Measurements from ENCODE around the gene RFPL4AL1.
A peak's percentile ranks its signal among the peaks of the same experiment; 100 is the strongest.
"Not testable (repeated sequence)": the region's sequence is repeated elsewhere in the genome, so short reads cannot be mapped to it uniquely, and the experiment has no call there.

The RFPL4AL1 gene

GRCh38 chr19:55753401-55753800 lies 15.5 kb upstream of the RFPL4AL1 start:
- no peak overlapping the region for H3K4me3 ChIP-seq (ENCODE audit: low read depth, low read length)
- DNase-seq (ENCODE audit: low read depth): no peak
- TF ChIP-seq POLR2A (IDR thresholded peaks at IDR 0.05; ENCODE audit: extremely low read depth, insufficient read length) (no peak), MYC (IDR thresholded peaks at IDR 0.05; ENCODE audit: low read depth, low read length) (no peak), MAX (IDR thresholded peaks at IDR 0.05; ENCODE audit: low read depth, low read length) (no peak)
- TF ChIP-seq, protein P1, sequence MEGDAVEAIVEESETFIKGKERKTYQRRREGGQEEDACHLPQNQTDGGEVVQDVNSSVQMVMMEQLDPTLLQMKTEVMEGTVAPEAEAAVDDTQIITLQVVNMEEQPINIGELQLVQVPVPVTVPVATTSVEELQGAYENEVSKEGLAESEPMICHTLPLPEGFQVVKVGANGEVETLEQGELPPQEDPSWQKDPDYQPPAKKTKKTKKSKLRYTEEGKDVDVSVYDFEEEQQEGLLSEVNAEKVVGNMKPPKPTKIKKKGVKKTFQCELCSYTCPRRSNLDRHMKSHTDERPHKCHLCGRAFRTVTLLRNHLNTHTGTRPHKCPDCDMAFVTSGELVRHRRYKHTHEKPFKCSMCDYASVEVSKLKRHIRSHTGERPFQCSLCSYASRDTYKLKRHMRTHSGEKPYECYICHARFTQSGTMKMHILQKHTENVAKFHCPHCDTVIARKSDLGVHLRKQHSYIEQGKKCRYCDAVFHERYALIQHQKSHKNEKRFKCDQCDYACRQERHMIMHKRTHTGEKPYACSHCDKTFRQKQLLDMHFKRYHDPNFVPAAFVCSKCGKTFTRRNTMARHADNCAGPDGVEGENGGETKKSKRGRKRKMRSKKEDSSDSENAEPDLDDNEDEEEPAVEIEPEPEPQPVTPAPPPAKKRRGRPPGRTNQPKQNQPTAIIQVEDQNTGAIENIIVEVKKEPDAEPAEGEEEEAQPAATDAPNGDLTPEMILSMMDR (IDR thresholded peaks at IDR 0.05; ENCODE audit: low read depth, low read length): no peak

DNA sequence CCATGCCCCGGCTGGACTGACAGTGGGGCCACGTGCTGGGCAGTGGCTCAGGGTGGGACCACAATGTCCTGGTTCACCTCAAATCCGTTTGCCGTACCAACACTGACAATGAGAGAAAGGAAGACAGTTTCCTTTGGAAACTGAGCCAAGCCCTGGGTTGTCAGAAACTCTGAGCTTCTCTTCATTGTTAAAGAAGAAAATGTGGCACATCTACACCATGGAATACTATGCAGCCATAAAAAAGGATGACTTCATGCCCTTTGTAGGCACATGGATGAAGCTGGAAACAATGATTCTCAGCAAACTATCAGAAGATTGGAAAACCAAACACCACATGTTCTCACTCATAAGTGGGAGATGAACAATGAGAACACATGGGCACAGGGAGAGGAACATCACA lies 12.1 kb upstream of the RFPL4AL1 start:
- H3K4me3 ChIP-seq (ENCODE audit: low read depth, low read length); DNase-seq (ENCODE audit: low read depth): not testable (repeated sequence)

DNA sequence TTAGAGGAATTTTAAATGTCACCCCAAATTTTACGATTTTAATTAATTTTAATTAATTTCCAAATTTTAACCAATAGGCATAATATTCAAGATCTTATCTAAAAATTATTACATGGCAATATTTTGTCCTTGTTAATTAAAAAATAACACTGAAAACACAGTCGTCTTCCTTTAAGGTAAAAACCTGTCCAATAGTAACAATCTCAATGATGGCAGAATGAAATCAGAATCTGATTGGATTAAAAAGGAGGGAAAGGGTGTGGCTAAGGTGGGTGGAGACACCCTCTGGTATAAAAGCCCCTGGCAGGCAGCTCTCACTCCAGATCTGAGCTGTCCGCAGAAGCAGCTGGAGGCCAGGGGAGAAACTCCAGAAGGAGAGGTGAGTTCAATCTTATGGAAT lies 10.1 kb upstream of the RFPL4AL1 start, which contains the start of gene RFPL4A:
TSS of gene RFPL4A (plus strand) at position 301 of the 400 bp plus-strand sequence. CDS start 2,704 bp downstream, outside the sequence.
- not testable (repeated sequence) for DNase-seq (ENCODE audit: low read depth); H3K4me3 ChIP-seq (ENCODE audit: low read depth, low read length)

DNA sequence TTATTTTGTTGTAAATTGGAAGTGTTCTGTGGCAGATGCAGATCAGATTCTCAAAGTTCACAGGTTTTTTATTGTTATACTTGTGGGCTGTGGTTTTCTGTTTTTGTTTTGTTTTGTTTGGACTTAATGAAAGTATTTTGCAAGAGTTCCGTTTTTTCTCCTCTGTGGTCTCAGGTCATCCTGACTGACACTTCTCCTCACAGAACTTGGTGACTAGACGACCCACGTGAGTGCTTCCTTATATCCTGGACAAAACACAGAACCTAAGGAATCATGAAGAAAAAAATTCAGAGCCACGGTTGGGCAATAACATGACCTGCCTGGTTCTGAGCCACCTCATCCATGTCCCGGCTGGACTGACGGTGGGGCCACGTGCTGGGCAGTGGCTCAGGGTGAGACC lies 2.5 kb upstream of the RFPL4AL1 start:
- H3K4me3 ChIP-seq (ENCODE audit: low read depth, low read length): no peak overlapping the region
- TF ChIP-seq POLR2A (IDR thresholded peaks at IDR 0.05; ENCODE audit: extremely low read depth, insufficient read length): no peak
- DNase-seq (ENCODE audit: low read depth): peak; percentile 26

GRCh38 chr19:55769632-55770031 lies 714 bp downstream of the RFPL4AL1 start:
- not testable (repeated sequence) for H3K4me3 ChIP-seq (ENCODE audit: low read depth, low read length); DNase-seq (ENCODE audit: low read depth)

- no peak overlapping the region for H3K4me3 ChIP-seq (ENCODE audit: low read depth, low read length)
- TF ChIP-seq MAX (IDR thresholded peaks at IDR 0.05; ENCODE audit: low read depth, low read length) (no peak), POLR2A (IDR thresholded peaks at IDR 0.05; ENCODE audit: extremely low read depth, insufficient read length) (no peak), MYC (IDR thresholded peaks at IDR 0.05; ENCODE audit: low read depth, low read length) (no peak)
- TF ChIP-seq, protein P1 (IDR thresholded peaks at IDR 0.05; ENCODE audit: low read depth, low read length): peak; percentile 35
- DNase-seq (ENCODE audit: low read depth): peak; percentile 9
Observed at GRCh38 chr19:55777528-55777927, 8.6 kb downstream of the RFPL4AL1 start.

DNA sequence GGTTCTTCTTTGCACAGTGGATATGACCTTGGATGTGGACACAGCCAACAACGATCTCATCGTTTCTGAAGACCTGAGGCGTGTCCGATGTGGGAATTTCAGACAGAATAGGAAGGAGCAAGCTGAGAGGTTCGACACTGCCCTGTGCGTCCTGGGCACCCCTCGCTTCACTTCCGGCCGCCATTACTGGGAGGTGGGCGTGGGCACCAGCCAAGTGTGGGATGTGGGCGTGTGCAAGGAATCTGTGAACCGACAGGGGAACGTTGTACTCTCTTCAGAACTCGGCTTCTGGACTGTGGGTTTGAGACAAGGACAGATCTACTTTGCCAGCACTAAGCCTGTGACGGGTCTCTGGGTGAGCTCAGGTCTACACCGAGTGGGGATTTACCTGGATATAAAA lies 9.4 kb downstream of the RFPL4AL1 start:
- DNase-seq (ENCODE audit: low read depth): no peak
- TF ChIP-seq, protein P1 (IDR thresholded peaks at IDR 0.05; ENCODE audit: low read depth, low read length): no peak
- TF ChIP-seq POLR2A (IDR thresholded peaks at IDR 0.05; ENCODE audit: extremely low read depth, insufficient read length): no peak
- TF ChIP-seq MYC (IDR thresholded peaks at IDR 0.05; ENCODE audit: low read depth, low read length): no peak
- TF ChIP-seq MAX (IDR thresholded peaks at IDR 0.05; ENCODE audit: low read depth, low read length): no peak
- no peak overlapping the region for H3K4me3 ChIP-seq (ENCODE audit: low read depth, low read length)

DNA sequence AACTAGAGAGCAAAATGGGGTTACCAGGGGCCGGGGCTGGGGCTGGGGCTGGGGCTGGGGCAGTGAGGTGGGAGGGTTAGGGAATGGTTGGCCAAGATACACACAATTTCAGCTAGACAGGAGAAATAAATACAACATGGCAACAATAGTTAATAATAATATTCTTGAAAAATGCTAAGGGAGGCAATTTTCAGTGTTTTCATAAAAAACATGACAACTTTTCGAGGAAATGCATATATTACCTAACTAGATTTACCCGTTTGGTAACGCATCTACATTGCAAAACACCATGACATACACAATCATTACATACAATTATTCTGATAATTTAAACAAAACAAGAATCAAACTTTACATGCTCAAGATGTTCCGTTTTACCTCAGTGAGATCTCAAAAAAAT lies 12.2 kb downstream of the RFPL4AL1 start:
- DNase-seq (ENCODE audit: low read depth): no peak
- no peak for TF ChIP-seq MAX (IDR thresholded peaks at IDR 0.05; ENCODE audit: low read depth, low read length)
- TF ChIP-seq POLR2A (IDR thresholded peaks at IDR 0.05; ENCODE audit: extremely low read depth, insufficient read length): no peak
- TF ChIP-seq MYC (IDR thresholded peaks at IDR 0.05; ENCODE audit: low read depth, low read length): no peak
- TF ChIP-seq, protein P1 (IDR thresholded peaks at IDR 0.05; ENCODE audit: low read depth, low read length): no peak

More for the DNA sequence above, 12.2 kb downstream of the RFPL4AL1 start:
- no peak overlapping the region for H3K4me3 ChIP-seq (ENCODE audit: low read depth, low read length)
